ENCODE measurements around the gene TMEM218. TPM values are rescaled to one million over a fixed set of nuclear protein-coding genes. Genes with fewer than 3 reads are reported as not detected.

The TMEM218 gene
- total and polyA plus RNA-seq, 2 of the 8 experiments (the other 6 are each of a cell fraction or from before 2014, with no cell fraction given), result 17.0 to 33.5 TPM

DNA sequence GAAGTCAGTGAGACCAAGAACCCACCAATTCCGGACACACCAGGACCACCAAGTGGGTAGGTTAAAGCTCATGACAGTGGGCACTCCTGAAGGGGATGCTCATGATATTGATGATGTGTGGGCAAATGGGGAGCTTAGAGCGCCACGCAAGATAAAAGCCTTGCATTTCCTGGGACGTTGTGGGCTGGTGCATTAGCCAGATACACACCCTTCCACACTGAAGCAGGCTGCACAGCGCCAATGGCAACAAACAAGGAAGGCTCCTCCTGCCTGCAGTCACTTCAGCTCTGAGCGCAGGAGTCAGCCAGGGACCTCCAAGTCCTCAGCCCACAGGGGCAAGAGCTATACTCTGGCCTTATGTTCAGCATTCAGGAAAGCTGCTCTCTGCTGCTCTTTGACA is 20.6 kb downstream of the TMEM218 start:
- Histone ChIP-seq H3K23ac (ENCODE audit: insufficient read length) (no peak overlapping the region), H3K56ac (replicated peaks; ENCODE audit: insufficient read length, low read depth, low read length) (no peak overlapping the region), H3K14ac (ENCODE audit: insufficient read length) (no peak overlapping the region), H4K20me1 (replicated peaks in 1 of 2; ENCODE audit: control insufficient read depth in 1 of 2, insufficient read depth in 2 of 2, low read length in 2 of 2) (no peaks in the 10 kb centered on the region), H4K8ac (ENCODE audit: extremely low read depth, insufficient read depth, low read length) (no peak overlapping the region), H3K27me3 (replicated peaks in 1 of 4; ENCODE audit: control insufficient read depth in 3 of 4, extremely low read depth in 1 of 4, insufficient read depth in 3 of 4, low read length in 3 of 4) (no peaks in the 10 kb centered on the region), H3K79me1 (ENCODE audit: low read depth, low read length) (no peaks in the 10 kb centered on the region), H3K23me2 (ENCODE audit: low read depth, low read length) (no peaks in the 10 kb centered on the region), H2BK12ac (ENCODE audit: low read depth, low read length) (no peak overlapping the region), H3K4me3 (ENCODE audit: extremely low read depth in 1 of 4, insufficient read depth in 2 of 4, low read depth in 3 of 4, low read length in 4 of 4) (no peak overlapping the region), H3K4me1 (replicated peaks in 1 of 4; ENCODE audit: control insufficient read depth in 3 of 4, insufficient read depth in 4 of 4, low read length in 3 of 4) (peaks cover 2 to 12% (median 6%) of the 10 kb centered on the region in 4 experiments; a peak in 6 of 7 replicates), H3K36me3 (ENCODE audit: control insufficient read depth in 2 of 4, insufficient read depth in 4 of 4, low read length in 3 of 4) (no peaks in the 10 kb centered on the region), H4K91ac (replicated peaks; ENCODE audit: insufficient read length, low read length) (no peak overlapping the region), H2AFZ (ENCODE audit: low read length) (no peak overlapping the region), H3K9me3 (ENCODE audit: insufficient read depth in 2 of 2, low read depth in 1 of 2, low read length in 1 of 2) (no peaks in the 10 kb centered on the region), H3K4me2 (ENCODE audit: insufficient read depth in 1 of 2, low read depth in 2 of 2, low read length in 2 of 2) (no peak overlapping the region), H2BK120ac (replicated peaks; ENCODE audit: low read depth, low read length) (no peak overlapping the region), H2BK5ac (ENCODE audit: low read depth, low read length) (no peak overlapping the region), H2BK15ac (ENCODE audit: low read length) (no peak overlapping the region), H3K79me2 (ENCODE audit: control insufficient read depth in 1 of 2, insufficient read depth in 2 of 2, low read length in 2 of 2) (no peaks in the 10 kb centered on the region), H3K18ac (ENCODE audit: extremely low read depth, low read length) (no peak overlapping the region), H2AK5ac (ENCODE audit: low read depth, low read length) (no peak overlapping the region), H3K4ac (replicated peaks; ENCODE audit: insufficient read length, low read depth, low read length) (no peak overlapping the region), H4K5ac (ENCODE audit: insufficient read length, low read depth, low read length) (no peak overlapping the region), H2BK20ac (ENCODE audit: low read length) (no peak overlapping the region), H3K9ac (replicated peaks in 1 of 4; ENCODE audit: extremely low read depth in 1 of 4, low read depth in 3 of 4, low read length in 3 of 4) (no peak overlapping the region), H3K27ac (ENCODE audit: low read depth, low read length) (no peak overlapping the region)
- FAIRE-seq (no peak), DNase-seq (ENCODE audit: low read depth in 1 of 2, low spot score in 2 of 2) (no peak)
- 87% methylated on average over 6 of the region's 6 CpGs; no CpG with 5 or more reads in 1 of the 2 experiments for WGBS, 2 experiments (ENCODE audit: extremely low coverage in 1 of 2, insufficient coverage in 1 of 2, insufficient read length in 1 of 2, insufficient replicate concordance in 2 of 2, low coverage in 1 of 2, low lambda C conversion rate in 2 of 2, missing lambda C conversion rate in 1 of 2)
- CTCF ChIA-PET (ENCODE audit: partially characterized antibody), result interaction anchor here (0.6 to 29.4 kb wide), 82 partner anchors 9 to 1552 kb away, joined by 3 to 486 read pairs (median 5); partner anchors contain the start of genes ROBO4, SLC37A2 and TMEM218
- POLR2A ChIA-PET (ENCODE audit: partially characterized antibody), result interaction anchor here (0.9 to 1.1 kb wide), 2 partner anchors 15 to 255 kb away, joined by 3 to 5 read pairs; no protein-coding TSS in a partner anchor
- no peak for TF ChIP-seq PHF8 (conservative IDR thresholded peaks at IDR 0.05; ENCODE audit: low read depth, low read length)
- TF ChIP-seq KDM5A (IDR thresholded peaks at IDR 0.05; ENCODE audit: low read length), result no peak
- TF ChIP-seq SRF (IDR thresholded peaks at IDR 0.05; ENCODE audit: low read depth, low read length), result no peak
- TF ChIP-seq JUND (IDR thresholded peaks at IDR 0.05; ENCODE audit: low read length), result no peak
- TF ChIP-seq HDAC2 (IDR thresholded peaks at IDR 0.05; ENCODE audit: borderline replicate concordance in 1 of 2, low read depth in 2 of 2, low read length in 2 of 2), result no peak
- no peak for TF ChIP-seq CREB1 (IDR thresholded peaks at IDR 0.05)
- no peak for TF ChIP-seq SP2 (IDR thresholded peaks at IDR 0.05; ENCODE audit: low read length)
